Measurements from ENCODE around the gene ZNF621.

- TF ChIP-seq CTCF (conservative IDR thresholded peaks at IDR 0.05) (no peak), ZFX (IDR thresholded peaks at IDR 0.05) (no peak)
These were observed 24.8 kb upstream of the ZNF621 start for GRCh38 chr3:40499952-40500351.

All from C4-2B (cell line).